ENCODE data around the gene MEFV. TPM values are rescaled to one million over a fixed set of nuclear protein-coding genes. Genes with fewer than 3 reads are reported as not detected.

The MEFV gene
- total and polyA plus RNA-seq, 10 of the 15 experiments (the other 5 are each of a cell fraction or from before 2014, with no cell fraction given), result 0.03 to 0.11 (median 0.09) TPM; not detected in 5

DNA sequence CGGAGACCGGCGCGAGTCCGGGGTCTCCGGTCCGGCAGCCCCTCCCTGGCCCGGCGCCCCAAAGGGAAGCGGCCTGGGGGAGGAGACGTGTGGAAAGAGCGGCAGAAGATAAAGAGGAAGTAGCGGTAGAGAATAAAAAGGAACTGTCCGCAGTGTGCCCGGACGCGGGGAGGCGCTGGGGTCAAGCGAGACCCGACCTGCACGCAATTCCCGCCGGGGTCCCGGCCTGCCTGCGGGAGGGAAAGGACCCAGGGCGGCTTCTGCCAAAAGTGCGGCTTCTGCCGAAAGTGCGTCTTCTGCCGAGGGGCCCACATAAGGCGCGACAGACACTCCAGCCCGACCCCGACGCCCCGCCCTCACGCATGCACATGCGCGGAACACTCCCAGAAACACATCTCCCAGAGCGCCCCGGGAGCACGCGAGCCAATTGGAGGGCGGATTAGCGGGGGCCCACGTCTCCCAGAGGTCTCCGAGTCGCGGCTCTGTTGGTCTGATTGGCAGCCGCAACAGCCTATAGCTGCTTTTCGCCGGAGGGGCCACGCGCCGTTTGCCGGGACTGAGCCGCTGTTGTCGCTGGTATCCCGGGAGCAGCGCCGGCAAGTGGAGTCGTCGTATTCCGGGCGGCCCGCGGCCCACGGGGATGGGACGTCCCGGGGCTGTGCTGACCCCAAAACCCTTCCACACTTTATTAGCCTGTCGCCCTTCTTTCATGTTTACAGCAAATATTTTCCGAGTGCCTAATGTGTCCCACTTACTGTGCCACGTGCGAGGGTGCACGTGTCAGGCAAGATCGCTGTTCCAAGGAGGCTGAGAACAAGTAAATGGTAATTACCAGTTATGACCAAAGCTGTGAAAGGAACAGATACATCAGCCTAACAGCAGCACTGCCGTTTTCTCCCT is 8.0 kb upstream of the MEFV start (continued):
- TF ChIP-seq, protein P1, sequence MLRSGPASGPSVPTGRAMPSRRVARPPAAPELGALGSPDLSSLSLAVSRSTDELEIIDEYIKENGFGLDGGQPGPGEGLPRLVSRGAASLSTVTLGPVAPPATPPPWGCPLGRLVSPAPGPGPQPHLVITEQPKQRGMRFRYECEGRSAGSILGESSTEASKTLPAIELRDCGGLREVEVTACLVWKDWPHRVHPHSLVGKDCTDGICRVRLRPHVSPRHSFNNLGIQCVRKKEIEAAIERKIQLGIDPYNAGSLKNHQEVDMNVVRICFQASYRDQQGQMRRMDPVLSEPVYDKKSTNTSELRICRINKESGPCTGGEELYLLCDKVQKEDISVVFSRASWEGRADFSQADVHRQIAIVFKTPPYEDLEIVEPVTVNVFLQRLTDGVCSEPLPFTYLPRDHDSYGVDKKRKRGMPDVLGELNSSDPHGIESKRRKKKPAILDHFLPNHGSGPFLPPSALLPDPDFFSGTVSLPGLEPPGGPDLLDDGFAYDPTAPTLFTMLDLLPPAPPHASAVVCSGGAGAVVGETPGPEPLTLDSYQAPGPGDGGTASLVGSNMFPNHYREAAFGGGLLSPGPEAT (IDR thresholded peaks at IDR 0.05; ENCODE audit: low read depth), result peak; percentile 8; the same call in 1 of the 2 replicates
- TF ChIP-seq CREB1 (IDR thresholded peaks at IDR 0.05; ENCODE audit: low read depth) (peak; percentile 75; the same call in 1 of the 2 replicates), E2F8 (IDR thresholded peaks at IDR 0.05; ENCODE audit: low read depth, partially characterized antibody) (no peak), BHLHE40 (IDR thresholded peaks at IDR 0.05; ENCODE audit: borderline replicate concordance in 1 of 2, low read depth in 2 of 2, low read length in 1 of 2) (peak; percentile 65 to 87), RCOR1 (conservative IDR thresholded peaks at IDR 0.05; ENCODE audit: low read depth, low read length) (0 out of 2 replicates have a peak, but pooled peaks have one; percentile 24), BACH1 (IDR thresholded peaks at IDR 0.05; ENCODE audit: borderline replicate concordance) (peak; percentile 50; the same call in 1 of the 2 replicates), PBX3 (IDR thresholded peaks at IDR 0.05; ENCODE audit: insufficient replicate concordance, low read depth, low read length) (peak; percentile 96), CBFB (IDR thresholded peaks at IDR 0.05; ENCODE audit: low read depth) (no peak; the same call in 1 of the 2 replicates), YY1 (IDR thresholded peaks at IDR 0.05; ENCODE audit: low read depth, low read length) (peak; percentile 6; the same call in 1 of the 2 replicates), SMAD1 (IDR thresholded peaks at IDR 0.05; ENCODE audit: low read depth, partially characterized antibody) (no peak), CEBPB (IDR thresholded peaks at IDR 0.05; ENCODE audit: borderline replicate concordance in 1 of 2, low read depth in 2 of 2, low read length in 2 of 2) (no peak), SP1 (IDR thresholded peaks at IDR 0.05; ENCODE audit: low read depth, low read length) (peak; percentile 85), ZNF687 (IDR thresholded peaks at IDR 0.05) (peak; percentile 63; the same call in 1 of the 2 replicates), POLR2A (IDR thresholded peaks at IDR 0.05; ENCODE audit: low read depth, low read length) (peak; percentile 86), SUZ12 (IDR thresholded peaks at IDR 0.05; ENCODE audit: unreplicated experiment) (no peak), RUNX3 (IDR thresholded peaks at IDR 0.05; ENCODE audit: low read length) (no peak; the same call in 1 of the 2 replicates)
- TF ChIP-seq, protein P2, sequence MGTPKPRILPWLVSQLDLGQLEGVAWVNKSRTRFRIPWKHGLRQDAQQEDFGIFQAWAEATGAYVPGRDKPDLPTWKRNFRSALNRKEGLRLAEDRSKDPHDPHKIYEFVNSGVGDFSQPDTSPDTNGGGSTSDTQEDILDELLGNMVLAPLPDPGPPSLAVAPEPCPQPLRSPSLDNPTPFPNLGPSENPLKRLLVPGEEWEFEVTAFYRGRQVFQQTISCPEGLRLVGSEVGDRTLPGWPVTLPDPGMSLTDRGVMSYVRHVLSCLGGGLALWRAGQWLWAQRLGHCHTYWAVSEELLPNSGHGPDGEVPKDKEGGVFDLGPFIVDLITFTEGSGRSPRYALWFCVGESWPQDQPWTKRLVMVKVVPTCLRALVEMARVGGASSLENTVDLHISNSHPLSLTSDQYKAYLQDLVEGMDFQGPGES (IDR thresholded peaks at IDR 0.05), result peak; percentile 72; the same call in 1 of the 2 replicates
